ENCODE results near the gene BRF1. TPM values are rescaled to one million over a fixed set of nuclear protein-coding genes. Genes with fewer than 3 reads are reported as not detected.

The BRF1 gene
- total RNA-seq, 1 donor from 2014 or later, result 44.0 TPM

GRCh38 chr14:105171004-105171673 lies 129.7 kb downstream of the BRF1 start:
- H3K27me3 Mint-ChIP-seq (ENCODE audit: low read depth), result peaks cover 19% of the 10 kb centered on the region

GRCh38 chr14:105169776-105170655 lies 130.8 kb downstream of the BRF1 start:
- peaks cover 19% of the 10 kb centered on the region for H3K27me3 Mint-ChIP-seq (ENCODE audit: low read depth)
- no peak for DNase-seq (ENCODE audit: low spot score)
- peak overlapping the region; percentile 76 for H3K4me3 Mint-ChIP-seq (ENCODE audit: low read depth)
- H3K27ac Mint-ChIP-seq, result no peak overlapping the region
- H3K9me3 Mint-ChIP-seq, result no peaks in the 10 kb centered on the region
- H3K36me3 Mint-ChIP-seq (ENCODE audit: low read depth), result no peaks in the 10 kb centered on the region
- peaks cover 11% of the 10 kb centered on the region for H3K4me1 Mint-ChIP-seq (ENCODE audit: low read depth)
- intact Hi-C loops (cut with micrococcal nuclease), result loop anchor here (5.0 kb wide), 1 partner anchor 78 kb away; no protein-coding TSS in a partner anchor

More at GRCh38 chr14:105171004-105171673, 129.7 kb downstream of the BRF1 start:
- no peak for DNase-seq (ENCODE audit: low spot score)
- intact Hi-C loops (cut with micrococcal nuclease), result no loop called here
- Mint-ChIP-seq H3K9me3 (no peaks in the 10 kb centered on the region), H3K27ac (no peak overlapping the region), H3K4me1 (ENCODE audit: low read depth) (peaks cover 11% of the 10 kb centered on the region), H3K36me3 (ENCODE audit: low read depth) (no peaks in the 10 kb centered on the region), H3K4me3 (ENCODE audit: low read depth) (no peak overlapping the region)

GRCh38 chr14:105168979-105169507 lies 131.8 kb downstream of the BRF1 start:
- Mint-ChIP-seq H3K4me1 (ENCODE audit: low read depth) (peaks cover 6% of the 10 kb centered on the region), H3K27ac (no peak overlapping the region), H3K27me3 (ENCODE audit: low read depth) (peaks cover 19% of the 10 kb centered on the region), H3K4me3 (ENCODE audit: low read depth) (peak overlapping the region; percentile 54), H3K9me3 (no peaks in the 10 kb centered on the region), H3K36me3 (ENCODE audit: low read depth) (no peaks in the 10 kb centered on the region)
- intact Hi-C loops (cut with micrococcal nuclease), result loop anchor here (5.0 kb wide), 1 partner anchor 77 kb away; no protein-coding TSS in a partner anchor
- no peak for DNase-seq (ENCODE audit: low spot score)

- H3K27ac Mint-ChIP-seq, result no peak within 1 kb of the TSS
- H3K4me3 Mint-ChIP-seq (ENCODE audit: low read depth), result peak within 1 kb of the TSS; percentile 76
- no peaks in the 10 kb centered on the region for H3K36me3 Mint-ChIP-seq (ENCODE audit: low read depth)
- peaks cover 19% of the 10 kb centered on the region for H3K27me3 Mint-ChIP-seq (ENCODE audit: low read depth)
- no peaks in the 10 kb centered on the region for H3K9me3 Mint-ChIP-seq
- DNase-seq (ENCODE audit: low spot score), result peak; percentile 51
- intact Hi-C loops (cut with micrococcal nuclease), result loop anchor here (5.0 kb wide), 1 partner anchor 76 kb away; no protein-coding TSS in a partner anchor
- peaks cover 6% of the 10 kb centered on the region for H3K4me1 Mint-ChIP-seq (ENCODE audit: low read depth)
These were observed 132.3 kb downstream of the BRF1 start, which contains the start of gene JAG2 for GRCh38 chr14:105168496-105168978. Gene JAG2 (minus strand): TSS chr14:105168776. CDS start chr14:105168420, 356 bp downstream.

- intact Hi-C loops (cut with micrococcal nuclease), result loop anchor here (5.0 kb wide), 1 partner anchor 76 kb away; no protein-coding TSS in a partner anchor
These were observed 132.7 kb downstream of the BRF1 start for GRCh38 chr14:105168093-105168420.

GRCh38 chr14:105167303-105168092 lies 133.3 kb downstream of the BRF1 start:
- Mint-ChIP-seq H3K4me3 (ENCODE audit: low read depth) (no peak overlapping the region), H3K9me3 (no peaks in the 10 kb centered on the region), H3K27ac (no peak overlapping the region), H3K36me3 (ENCODE audit: low read depth) (no peaks in the 10 kb centered on the region), H3K4me1 (ENCODE audit: low read depth) (peaks cover 6% of the 10 kb centered on the region), H3K27me3 (ENCODE audit: low read depth) (peaks cover 19% of the 10 kb centered on the region)
- no peak for DNase-seq (ENCODE audit: low spot score)
- intact Hi-C loops (cut with micrococcal nuclease), result loop anchor here (5.0 kb wide), 1 partner anchor 75 kb away; no protein-coding TSS in a partner anchor

More at GRCh38 chr14:105168093-105168420, 132.7 kb downstream of the BRF1 start:
- Mint-ChIP-seq H3K9me3 (no peaks in the 10 kb centered on the region), H3K27ac (no peak overlapping the region), H3K27me3 (ENCODE audit: low read depth) (peaks cover 19% of the 10 kb centered on the region), H3K4me3 (ENCODE audit: low read depth) (no peak overlapping the region), H3K36me3 (ENCODE audit: low read depth) (no peaks in the 10 kb centered on the region), H3K4me1 (ENCODE audit: low read depth) (peaks cover 6% of the 10 kb centered on the region)
- DNase-seq (ENCODE audit: low spot score), result no peak

- peaks cover 6% of the 10 kb centered on the region for H3K4me1 Mint-ChIP-seq (ENCODE audit: low read depth)
- H3K4me3 Mint-ChIP-seq (ENCODE audit: low read depth), result peak overlapping the region; percentile 8
- no peaks in the 10 kb centered on the region for H3K9me3 Mint-ChIP-seq
- no peak overlapping the region for H3K27ac Mint-ChIP-seq
- peaks cover 17% of the 10 kb centered on the region for H3K27me3 Mint-ChIP-seq (ENCODE audit: low read depth)
- no peak for DNase-seq (ENCODE audit: low spot score)
- no peaks in the 10 kb centered on the region for H3K36me3 Mint-ChIP-seq (ENCODE audit: low read depth)
- intact Hi-C loops (cut with micrococcal nuclease), result loop anchor here (5.0 kb wide), 1 partner anchor 74 kb away; no protein-coding TSS in a partner anchor
These were observed 134.1 kb downstream of the BRF1 start for GRCh38 chr14:105166571-105167302.

GRCh38 chr14:105165761-105166485 lies 134.9 kb downstream of the BRF1 start:
- DNase-seq (ENCODE audit: low spot score), result no peak
- peaks cover 16% of the 10 kb centered on the region for H3K27me3 Mint-ChIP-seq (ENCODE audit: low read depth)
- H3K4me3 Mint-ChIP-seq (ENCODE audit: low read depth), result peak overlapping the region; percentile 5
- peaks cover 6% of the 10 kb centered on the region for H3K4me1 Mint-ChIP-seq (ENCODE audit: low read depth)
- no peaks in the 10 kb centered on the region for H3K9me3 Mint-ChIP-seq
- no peaks in the 10 kb centered on the region for H3K36me3 Mint-ChIP-seq (ENCODE audit: low read depth)
- intact Hi-C loops (cut with micrococcal nuclease), result loop anchor here (5.0 kb wide), 1 partner anchor 74 kb away; no protein-coding TSS in a partner anchor
- no peak overlapping the region for H3K27ac Mint-ChIP-seq

GRCh38 chr14:105165134-105165704 lies 135.6 kb downstream of the BRF1 start:
- Mint-ChIP-seq H3K9me3 (no peaks in the 10 kb centered on the region), H3K36me3 (ENCODE audit: low read depth) (no peaks in the 10 kb centered on the region), H3K4me1 (ENCODE audit: low read depth) (peaks cover 5% of the 10 kb centered on the region), H3K27me3 (ENCODE audit: low read depth) (peaks cover 15% of the 10 kb centered on the region), H3K27ac (no peak overlapping the region), H3K4me3 (ENCODE audit: low read depth) (no peak overlapping the region)
- no peak for DNase-seq (ENCODE audit: low spot score)
- intact Hi-C loops (cut with micrococcal nuclease), result loop anchor here (5.0 kb wide), 1 partner anchor 73 kb away; no protein-coding TSS in a partner anchor

GRCh38 chr14:105163040-105163742 lies 137.6 kb downstream of the BRF1 start:
- intact Hi-C loops (cut with micrococcal nuclease), result no loop called here

More at GRCh38 chr14:105163040-105163742, 137.6 kb downstream of the BRF1 start:
- Mint-ChIP-seq H3K27me3 (ENCODE audit: low read depth) (peaks cover 9% of the 10 kb centered on the region), H3K4me1 (ENCODE audit: low read depth) (no peaks in the 10 kb centered on the region), H3K36me3 (ENCODE audit: low read depth) (no peaks in the 10 kb centered on the region), H3K27ac (no peak overlapping the region), H3K4me3 (ENCODE audit: low read depth) (no peak overlapping the region), H3K9me3 (no peaks in the 10 kb centered on the region)
- no peak for DNase-seq (ENCODE audit: low spot score)

All from activated T-helper 2 cell treated with anti-CD3 and anti-CD28 coated beads, Interferon-gamma antibody, Interleukin-2, Interleukin-4, amounts not matched to agents 10 μg/mL and 5 μg/mL and 100 μg/mL, durations not matched to agents 14 hours and 24 hours and 36 hours (primary cell).